Activated T-helper 1 cell treated with Interleukin-2 at 50 U/mL for 16 hours (primary cell): ENCODE data around the gene OVOL1.

Experiments
- DNase-seq: peaks from one replicate; pipeline ENCODE4 v3.0.0-alpha.2; 2020; ENCODE audit warnings: low read depth

OVOL1 gene

DNA sequence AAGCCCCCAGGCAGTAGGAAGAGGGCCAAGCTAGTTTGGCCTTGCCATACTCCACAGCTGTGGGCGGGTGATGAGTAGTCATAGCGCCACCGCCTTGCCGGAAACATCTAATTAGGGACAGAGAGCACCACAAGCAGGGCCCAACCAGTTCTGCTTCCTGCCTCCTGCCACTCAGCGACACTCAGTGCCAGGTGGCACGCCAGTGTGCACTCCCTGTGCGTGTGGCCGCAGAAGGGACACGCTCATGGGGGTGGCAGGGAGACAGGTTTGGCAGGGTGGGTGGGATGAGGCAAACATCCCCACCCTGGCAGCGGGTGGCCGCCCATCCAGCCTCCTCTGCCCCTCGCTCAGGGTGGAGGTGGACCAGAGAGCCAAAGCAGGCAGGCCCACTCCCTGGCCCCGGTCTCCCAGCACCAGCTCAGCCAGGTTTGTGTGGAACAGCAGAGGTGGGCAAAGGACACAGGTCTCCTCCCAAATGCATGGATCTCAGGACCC is 4.9 kb downstream of the OVOL1 start:
- peak; percentile 34 for DNase-seq

DNA sequence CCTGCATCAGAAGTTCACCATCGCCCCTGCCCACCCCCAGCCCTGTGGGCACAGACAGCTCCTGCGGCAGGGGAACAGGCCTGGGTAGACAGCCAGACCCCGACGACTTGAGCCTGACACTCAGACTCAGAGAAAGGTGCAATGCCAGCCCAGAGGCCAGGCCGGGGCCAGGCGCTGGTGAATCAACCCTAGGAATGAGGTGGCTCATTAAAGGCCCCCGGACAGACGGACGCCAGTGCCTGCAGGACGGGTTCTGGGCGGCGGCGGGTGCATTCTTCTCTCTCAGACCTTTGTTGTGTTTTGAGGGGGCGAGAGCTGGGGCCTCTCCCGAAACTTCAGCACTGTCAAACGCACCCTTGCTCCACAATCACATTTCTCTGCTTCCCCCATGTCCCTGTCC is 5.6 kb downstream of the OVOL1 start:
- no peak for DNase-seq

DNA sequence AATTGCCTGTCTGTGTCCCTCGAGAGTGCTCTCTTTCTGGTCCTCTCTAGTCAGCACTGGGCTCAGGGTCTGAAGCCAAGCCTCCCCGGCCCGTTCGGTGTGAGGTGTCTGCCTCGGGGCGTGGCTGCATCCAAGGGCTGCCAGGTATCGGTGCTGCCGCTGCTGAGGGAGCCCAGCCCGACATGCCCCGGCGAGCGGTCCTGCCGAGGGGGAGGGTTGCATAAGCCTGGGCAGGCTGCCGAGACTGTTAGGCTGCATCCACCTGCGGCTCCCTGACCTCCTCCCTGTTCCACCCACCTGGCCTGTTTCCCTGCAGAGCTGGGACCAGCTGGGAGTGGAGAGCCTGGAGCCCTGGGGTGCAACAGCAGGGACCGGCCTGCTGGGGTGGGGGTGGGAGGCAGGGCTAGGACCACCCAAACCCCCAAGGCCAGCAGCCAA is 6.3 kb downstream of the OVOL1 start:
- no peak for DNase-seq

DNA sequence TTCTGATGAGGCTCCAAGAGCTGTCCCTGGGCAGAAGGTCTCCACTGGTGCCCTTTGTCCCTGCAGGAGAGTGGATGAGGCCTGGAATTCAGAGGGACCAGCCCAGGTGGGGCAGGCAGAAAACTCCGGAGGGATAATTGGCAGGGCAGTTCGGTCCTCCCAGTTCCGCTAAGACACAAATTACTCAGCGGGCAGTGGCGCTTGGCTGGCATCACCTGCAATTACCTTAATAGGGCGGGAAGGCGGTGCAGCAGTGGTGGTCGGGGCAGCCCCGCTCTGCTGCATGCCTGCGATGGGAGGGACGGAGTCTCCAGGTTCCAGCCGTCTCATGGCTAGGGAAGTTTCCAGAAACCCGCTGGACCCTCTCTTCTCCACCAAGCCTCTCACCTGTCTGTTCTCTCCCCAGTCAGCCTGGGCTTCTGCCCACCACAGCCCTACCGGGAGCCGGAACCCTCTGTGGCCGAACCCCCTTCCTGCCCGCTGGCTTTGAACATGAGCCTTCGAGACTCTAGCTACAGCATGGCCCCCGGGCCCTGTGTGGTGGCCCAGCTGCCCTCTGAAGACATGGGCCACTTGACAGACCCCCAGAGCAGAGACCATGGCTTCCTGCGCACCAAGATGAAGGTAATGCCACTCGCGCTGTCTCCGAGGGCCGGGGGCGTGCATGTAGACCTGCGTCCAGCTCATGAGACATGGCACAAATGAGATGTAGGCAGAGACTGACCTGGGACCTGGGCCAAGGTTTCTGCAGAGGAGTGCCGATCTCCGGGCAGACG is 7.0 kb downstream of the OVOL1 start:
- DNase-seq: no peak

DNA sequence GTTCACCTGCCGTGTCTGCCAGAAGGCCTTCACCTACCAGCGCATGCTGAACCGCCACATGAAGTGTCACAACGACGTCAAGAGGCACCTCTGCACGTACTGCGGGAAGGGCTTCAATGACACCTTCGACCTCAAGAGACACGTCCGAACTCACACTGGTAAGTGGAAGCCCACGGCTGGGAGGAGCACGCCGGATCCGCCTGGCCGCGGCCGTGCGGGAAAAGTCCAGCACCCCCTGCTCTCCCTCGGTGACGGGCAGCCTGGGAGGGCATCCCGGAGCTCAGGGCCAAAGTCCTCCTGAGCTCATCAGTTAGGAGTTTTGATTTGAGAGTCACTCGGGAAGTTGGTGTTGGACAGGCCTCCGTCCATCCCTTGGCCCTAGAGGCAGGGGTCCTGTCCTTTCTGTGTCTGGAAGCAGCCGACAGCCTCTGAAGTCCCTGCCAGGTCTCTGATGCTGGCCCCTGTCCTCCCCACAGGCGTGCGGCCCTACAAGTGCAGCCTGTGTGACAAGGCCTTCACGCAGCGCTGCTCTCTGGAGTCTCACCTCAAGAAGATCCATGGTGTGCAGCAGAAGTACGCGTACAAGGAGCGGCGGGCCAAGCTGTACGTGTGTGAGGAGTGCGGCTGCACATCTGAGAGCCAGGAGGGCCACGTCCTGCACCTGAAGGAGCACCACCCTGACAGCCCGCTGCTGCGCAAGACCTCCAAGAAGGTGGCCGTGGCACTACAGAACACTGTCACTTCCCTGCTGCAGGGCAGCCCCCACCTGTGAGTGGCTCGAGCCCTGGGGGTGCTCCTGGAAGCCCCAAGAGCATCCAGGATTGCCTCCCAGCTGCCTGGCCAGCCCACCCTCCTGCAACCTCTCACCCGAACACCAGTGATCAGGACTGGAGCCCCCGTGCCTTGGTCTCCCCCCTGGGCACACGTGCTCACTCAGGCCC is 8.0 kb downstream of the OVOL1 start:
- no peak for DNase-seq

DNA sequence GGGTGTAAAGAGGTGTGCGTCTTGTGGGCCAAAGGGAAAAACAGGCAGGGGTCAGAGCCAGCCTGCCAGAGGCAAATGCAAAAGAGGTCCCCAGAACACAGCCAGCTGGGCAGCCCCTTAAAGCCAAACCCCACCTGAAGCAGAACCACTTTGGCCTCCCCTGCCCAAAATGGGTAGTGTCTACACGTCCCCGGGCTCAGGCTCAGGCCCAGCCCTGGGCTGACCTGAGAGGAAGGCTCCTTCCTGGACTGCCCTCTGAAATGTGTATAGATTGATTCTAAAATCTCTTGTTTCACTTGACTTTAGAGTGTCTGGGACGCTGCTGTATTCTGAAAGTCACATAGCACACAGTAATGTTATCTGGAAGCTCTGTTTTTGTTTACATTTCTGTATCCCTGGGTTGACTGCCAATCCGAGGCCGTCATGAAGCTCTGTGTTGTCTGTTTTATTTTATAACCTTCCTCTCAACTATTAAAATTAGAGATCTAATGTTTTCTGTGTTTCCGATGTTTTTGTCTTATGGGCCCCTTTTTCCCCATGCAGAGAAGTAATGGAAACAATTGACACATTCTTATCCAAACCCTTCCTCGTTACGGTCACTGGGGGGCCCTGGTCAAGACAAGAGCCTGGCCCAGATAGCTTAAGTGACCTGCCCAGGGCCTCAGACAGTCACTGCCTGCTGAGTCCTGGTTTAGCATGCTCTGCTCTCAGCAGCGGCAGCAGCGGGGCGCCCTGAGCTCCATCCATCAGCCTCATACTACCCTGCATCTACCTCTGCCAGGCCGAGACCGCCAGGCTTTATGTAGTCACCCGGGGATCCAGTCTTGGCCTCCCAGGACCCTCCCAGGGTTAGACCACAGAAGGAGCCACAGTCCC is 10.1 kb downstream of the OVOL1 start:
- no peak for DNase-seq

DNA sequence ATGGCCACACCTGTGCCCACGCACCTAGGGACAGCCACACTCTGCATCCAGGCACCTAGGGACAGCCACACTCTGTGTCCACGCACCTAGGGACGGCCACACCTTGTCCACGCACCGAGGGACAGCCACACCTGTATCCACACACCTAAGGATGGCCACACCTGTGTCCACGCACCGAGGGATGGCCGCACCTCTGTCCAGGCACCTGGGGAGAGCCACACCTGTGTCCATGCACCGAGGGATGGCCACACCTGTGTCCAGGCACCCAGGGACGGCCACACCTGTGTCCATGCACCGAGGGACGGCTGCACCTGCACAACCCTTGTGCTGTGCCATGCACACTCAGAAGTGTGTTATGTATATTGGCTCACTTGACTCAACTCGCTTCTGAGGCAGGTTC is 10.8 kb downstream of the OVOL1 start:
- no peak for DNase-seq

DNA sequence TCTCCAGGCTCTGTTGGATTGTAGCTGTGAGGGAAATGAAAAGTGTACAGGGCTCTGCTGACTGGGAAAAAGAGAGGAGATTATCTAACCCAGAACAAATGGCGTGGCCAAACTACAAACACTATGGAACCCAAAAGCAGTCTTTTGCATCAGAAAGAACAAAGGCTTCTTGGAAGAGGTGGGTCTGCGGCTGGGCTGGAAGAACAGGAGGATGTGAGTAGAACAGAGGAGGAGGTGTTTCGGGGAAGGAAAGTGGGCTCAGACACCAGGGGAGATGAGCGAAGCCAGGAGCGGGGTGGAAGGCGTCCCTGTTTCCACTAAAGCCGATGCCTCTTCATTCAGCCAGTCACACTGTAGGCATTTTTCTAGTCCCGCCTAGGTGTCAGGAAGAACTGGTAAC is 12.0 kb downstream of the OVOL1 start:
- no peak for DNase-seq

DNA sequence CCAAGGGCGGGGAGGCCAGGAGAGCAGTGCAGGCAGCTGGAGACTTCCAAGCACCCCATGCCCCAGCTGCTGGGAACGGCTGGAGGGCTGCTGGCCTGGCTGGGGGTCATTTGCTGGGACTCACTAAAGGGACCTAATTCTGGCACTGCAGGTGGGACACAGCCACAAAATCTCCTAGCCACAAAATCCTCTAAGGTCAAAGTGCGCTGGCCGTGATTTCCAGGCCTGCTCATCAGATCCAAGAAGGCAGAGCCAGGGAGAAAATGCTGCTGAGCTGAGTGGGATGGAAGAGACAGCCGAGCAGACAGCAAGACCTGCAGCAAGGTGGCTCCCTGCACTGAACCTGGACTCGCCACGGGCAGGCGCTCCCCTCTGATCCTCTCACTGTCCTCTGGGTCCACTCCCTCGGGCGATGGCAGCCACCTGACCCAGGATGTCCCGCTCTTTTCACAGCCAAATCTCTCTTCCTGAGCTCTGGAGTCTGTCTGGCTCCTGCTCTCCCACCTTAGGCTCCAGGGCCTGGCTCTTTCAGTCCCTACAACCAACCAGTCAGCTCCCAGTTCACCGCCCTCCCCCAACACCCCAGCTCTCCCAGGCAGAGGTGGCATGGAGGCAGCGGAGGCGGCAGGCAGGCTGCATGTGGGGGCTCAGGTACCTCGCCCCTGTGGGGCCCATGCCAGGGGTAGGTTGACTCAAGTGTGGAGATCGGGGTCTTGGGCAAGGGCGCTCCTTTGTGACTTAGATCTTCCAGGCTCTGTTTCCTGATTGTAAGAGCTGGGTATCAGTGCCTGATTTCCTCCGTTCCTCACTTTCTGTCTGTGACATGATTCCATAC is 14.5 kb downstream of the OVOL1 start:
- no peak for DNase-seq

DNA sequence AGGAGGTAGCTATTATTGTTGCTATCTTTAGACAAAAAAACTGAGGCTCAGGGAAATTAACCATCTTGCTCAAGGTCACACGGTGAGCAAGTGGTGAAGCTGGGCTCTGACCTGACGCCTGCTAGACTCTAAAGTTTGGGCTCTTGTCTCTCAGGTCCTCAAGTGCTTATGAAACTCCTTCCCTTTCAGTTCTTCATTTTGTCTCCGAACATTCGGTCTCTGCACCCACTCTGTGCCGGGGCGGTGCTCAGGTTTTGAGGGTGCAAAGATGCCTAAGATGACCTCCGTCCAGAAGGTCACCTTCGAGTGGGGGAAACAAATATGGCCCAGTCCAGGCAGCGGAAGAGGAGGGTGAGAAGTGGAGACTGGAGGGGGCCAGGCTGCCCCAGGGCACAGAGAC is 16.0 kb downstream of the OVOL1 start:
- DNase-seq: no peak

DNA sequence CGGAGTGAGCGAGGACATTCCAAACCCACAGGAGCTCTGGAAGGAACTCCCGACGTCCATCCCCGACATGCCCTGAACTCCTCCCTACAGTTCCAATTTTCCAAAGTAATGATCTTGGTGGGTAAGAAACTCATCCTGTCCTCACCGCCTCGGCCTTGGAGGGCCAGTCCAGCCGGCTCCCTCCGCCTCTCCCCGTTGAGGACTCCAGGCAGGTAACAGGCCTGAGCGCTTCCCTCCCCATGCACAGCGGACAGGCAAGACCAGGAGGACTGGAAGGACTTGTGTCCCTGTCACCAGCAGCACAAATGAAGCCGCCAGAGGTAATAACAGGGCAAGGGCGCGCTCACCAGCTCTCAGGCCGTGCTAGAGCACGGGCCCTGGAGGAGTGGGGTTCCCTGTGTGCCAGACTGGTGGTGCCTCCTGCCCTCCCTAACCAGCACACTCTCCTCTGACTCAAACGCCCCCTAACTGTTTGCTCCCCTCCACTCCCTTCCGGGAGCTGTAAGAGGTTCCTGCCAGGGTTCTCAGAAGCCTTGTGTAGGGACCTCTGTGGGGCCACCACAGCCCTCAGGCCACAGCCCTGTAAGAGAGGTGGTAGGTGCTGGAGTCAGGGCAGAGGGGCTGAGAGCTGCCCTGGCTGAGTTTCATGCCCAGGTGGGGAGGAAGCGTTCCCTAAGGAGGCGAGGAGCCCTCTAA is 17.1 kb downstream of the OVOL1 start:
- no peak for DNase-seq

DNA sequence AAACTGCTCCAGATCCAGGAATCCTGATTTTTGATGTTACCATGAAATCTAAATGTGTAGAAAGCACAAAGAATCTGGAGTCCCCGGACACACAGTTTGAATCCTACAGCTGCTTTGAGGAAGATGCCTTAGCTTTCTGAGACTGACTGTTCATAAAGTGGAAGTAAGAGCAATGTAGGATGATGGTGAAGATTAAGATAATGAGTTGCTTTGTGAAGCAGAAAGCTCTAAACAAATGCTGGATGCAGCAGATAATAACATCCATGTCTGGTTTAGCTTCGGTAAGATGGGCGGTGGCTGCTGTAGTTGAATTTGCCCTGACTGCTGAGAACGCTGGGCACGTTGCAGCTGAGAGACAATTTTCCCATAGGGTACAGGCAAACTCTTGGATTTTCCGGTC is 20.1 kb downstream of the OVOL1 start:
- DNase-seq: no peak

DNA sequence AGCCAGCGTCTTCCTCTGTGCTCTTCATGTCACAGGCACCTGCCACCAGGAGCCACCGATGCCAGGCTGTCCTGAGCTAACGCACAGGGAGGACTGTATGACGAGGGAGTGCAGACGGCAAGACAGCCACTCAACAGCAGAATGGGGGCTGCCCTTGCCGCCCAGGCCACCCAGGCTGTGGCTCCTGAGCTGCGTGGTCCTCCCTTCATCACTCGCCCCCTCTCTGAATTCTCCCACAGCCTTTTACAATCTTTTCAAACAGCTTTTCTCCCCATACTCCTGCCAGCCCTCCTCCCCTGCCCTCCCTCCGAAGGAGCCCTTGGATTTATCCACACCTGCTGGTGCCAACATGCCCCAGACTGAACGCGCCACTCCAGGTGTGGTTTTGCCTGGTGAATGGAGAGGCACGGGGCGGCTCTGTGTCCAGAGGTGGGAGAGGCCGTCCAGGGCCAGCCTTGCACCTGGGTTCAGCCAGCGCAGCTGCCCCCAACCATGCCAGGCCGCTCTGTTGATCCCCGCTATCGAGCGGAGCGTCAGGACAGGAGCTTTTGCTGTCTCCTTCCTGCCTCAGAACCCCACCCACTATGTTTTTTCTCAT is 22.0 kb downstream of the OVOL1 start:
- DNase-seq: no peak

DNA sequence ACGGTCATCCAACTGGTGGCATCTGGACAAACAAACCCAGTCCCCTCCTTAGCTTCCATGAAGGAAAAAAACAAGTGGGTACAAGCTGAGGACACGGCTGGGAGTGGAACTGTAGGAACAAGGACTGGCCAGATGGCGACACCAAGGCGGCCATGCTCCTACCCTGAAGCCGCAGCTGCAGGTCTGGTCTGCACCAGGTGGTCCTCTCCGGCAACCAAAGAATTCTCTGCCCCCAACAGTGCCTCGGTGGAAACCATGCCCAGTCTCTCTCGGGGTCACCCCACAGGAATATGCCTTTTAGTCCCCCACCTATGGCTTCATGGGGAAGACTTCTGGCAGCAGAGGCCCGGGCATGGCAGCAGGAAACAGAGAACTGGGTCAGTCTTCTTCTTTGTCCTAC is 22.6 kb downstream of the OVOL1 start:
- DNase-seq: no peak

DNA sequence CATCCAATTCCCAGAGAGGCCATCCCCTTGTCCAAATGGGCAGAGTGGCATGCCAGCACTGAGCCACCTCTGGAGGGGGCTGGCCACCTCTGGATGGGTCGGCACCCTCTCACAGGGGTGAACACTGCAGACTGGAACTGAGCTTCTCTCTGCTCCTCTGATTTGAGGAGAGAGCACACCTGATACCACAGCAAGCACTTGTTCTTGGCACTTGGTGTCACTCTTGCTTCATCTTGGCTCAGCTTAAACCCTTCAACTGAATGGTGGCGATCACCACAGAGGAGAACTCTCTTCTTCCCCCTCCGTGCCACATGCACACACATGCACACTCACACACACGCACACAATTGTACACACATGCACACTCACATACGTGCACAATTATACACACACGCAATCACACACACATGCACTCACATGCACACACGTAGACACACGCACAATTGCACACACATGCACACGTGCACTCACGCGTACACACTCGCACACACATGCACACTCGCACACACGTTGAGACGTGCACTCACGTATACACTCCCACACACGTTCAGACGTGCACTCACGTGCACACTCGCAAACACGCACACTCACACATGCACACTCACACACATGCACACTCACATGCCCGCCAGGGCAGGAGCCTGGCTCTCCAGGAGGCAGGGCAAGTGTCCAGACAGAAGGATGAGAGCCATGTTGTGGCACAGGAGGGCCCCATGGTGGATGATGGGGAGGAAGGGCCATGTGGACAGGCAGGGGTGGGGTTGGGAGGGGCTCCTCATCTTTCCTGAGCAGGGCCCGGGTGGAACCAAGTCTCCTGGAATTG is 23.4 kb downstream of the OVOL1 start:
- no peak for DNase-seq

DNA sequence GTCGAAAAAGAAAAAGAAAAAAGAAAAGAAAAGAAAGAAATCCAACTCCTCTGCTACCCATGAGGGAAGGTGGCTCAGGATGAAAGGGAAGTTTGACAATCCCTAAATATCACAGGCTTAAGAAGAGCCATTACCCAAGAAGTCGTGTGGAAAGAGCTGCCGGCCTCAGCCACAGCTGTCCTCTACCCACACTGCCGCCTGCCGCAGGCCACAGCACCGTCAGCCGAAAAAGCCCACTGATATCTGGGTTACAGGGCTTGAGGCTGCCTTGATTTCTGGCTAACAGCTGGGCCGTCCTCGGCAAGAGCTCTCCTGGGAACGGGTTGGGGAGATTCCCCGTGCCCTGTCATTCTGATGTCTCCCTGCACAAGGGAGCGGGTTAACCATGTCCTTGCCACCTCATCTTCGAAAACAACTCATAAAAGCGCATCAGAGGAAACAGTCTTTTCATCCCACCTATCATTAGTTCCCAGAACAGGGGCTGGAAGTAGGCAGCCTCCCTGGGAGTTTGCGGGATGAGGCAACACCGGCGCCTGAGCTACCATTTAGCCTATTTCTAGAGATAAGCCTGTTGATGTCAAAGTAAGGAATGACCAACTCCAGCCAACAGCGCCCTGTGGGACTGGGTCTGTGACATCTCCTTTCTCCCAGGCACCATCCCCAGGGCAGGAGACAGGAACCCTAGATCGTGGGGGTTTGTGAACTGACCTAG is 25.1 kb downstream of the OVOL1 start:
- no peak for DNase-seq

DNA sequence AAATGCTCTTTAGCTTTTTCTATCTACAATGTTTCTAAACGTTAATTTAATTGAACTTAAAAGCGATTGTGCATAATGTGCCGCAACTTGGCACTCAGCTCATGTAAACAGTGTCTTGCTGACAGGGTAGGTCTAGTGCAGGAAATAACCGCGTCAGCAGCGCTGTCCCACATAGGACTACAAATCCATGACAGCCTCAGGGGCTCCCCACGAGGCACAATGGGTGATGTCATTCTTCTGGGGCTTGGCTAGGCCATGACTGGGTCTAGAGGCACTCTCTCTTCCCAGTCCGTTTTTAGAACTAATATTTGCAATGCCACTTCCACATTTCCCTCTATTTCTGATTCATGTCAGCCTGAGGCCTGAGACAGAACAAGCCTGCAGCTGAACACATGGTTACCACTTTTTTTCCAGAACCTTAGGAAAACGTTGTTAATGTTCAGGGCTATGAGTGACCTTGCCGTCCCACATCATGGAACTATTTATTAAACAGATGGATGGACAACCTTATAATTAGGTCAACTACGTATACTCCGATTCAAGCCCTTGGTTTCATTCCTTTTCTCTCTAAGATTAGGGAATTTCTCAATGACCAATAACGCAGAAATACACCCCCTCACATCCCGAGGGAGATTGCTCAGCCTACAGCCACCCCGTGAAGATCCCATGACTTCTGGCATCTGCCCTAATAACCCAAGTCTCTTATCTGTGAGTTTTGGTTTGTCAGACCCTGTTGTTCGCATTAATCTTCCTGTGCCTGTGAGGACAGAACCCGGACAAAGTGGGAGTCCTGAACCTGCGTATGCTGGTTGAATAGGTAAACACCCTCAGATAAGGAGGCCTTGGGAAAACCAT is 27.5 kb downstream of the OVOL1 start:
- no peak for DNase-seq
